HG03457 (cell line): ENCODE measurements around the gene LILRA6.
A peak's percentile ranks its signal among the peaks of the same experiment; 100 is the strongest.
"Not testable (repeated sequence)": the region's sequence is repeated elsewhere in the genome, so short reads cannot be mapped to it uniquely, and the experiment has no call there.

Experiments used
- ATAC-seq: cut with Tn5 transposase; IDR thresholded peaks from one replicate; pipeline ENCODE4 v1.9.1; 2021; ENCODE audit warnings: moderate number of reproducible peaks; ENCODE audit not compliant: unreplicated experiment

The LILRA6 gene

GRCh38 chr19:54208784-54209057 lies 33.9 kb downstream of the LILRA6 start:
- no peak for ATAC-seq

GRCh38 chr19:54207983-54208783 lies 34.4 kb downstream of the LILRA6 start:
- no peak for ATAC-seq

- ATAC-seq, result no peak
Observed at GRCh38 chr19:54207676-54207982, 35.0 kb downstream of the LILRA6 start.

- not testable (repeated sequence) for ATAC-seq
Observed at GRCh38 chr19:54207193-54207592, 35.4 kb downstream of the LILRA6 start.

GRCh38 chr19:54206831-54207177 lies 35.8 kb downstream of the LILRA6 start:
- ATAC-seq, result no peak

- no peak for ATAC-seq
Observed at GRCh38 chr19:54206030-54206830, 36.4 kb downstream of the LILRA6 start.

GRCh38 chr19:54204767-54205468 lies 37.7 kb downstream of the LILRA6 start:
- no peak for ATAC-seq

- ATAC-seq, result no peak
Observed at GRCh38 chr19:54203151-54203611, 39.4 kb downstream of the LILRA6 start.

- ATAC-seq, result no peak
Observed at GRCh38 chr19:54201980-54202379, 40.6 kb downstream of the LILRA6 start.

- peak; percentile 3 for ATAC-seq
Observed at GRCh38 chr19:54201172-54201701, 41.4 kb downstream of the LILRA6 start.

- no peak for ATAC-seq
Observed at GRCh38 chr19:54199401-54199800, 43.2 kb downstream of the LILRA6 start.

GRCh38 chr19:54197121-54197520 lies 45.5 kb downstream of the LILRA6 start:
- no peak for ATAC-seq

- ATAC-seq, result no peak
Observed at GRCh38 chr19:54196536-54196935, 46.1 kb downstream of the LILRA6 start.

- ATAC-seq, result not testable (repeated sequence)
Observed at GRCh38 chr19:54194463-54194862, 48.1 kb downstream of the LILRA6 start.

- no peak for ATAC-seq
Observed at GRCh38 chr19:54193011-54193410, 49.6 kb downstream of the LILRA6 start.

GRCh38 chr19:54191811-54192453 lies 50.7 kb downstream of the LILRA6 start:
- no peak for ATAC-seq

GRCh38 chr19:54191011-54191810 lies 51.4 kb downstream of the LILRA6 start, which contains the start of gene TSEN34:
TSEN34 (plus strand) TSS chr19:54191308; CDS start chr19:54191365, 57 bp downstream.
- ATAC-seq, result peak; percentile 29

- peak; percentile 43 for ATAC-seq
Observed at GRCh38 chr19:54190503-54191010, 52.0 kb downstream of the LILRA6 start.

- ATAC-seq, result peak; percentile 35
Observed at GRCh38 chr19:54189735-54190502, 52.7 kb downstream of the LILRA6 start.
